C4-2B (cell line): ENCODE data around the gene NSRP1.

Experiments
- CTCF ChIP-seq: fragments of 450-650 bp; conservative IDR thresholded peaks from 2 replicates; pipeline ENCODE4 v1.5.1; 2017; ENCODE audit warnings: mild to moderate bottlenecking
- ZFX ChIP-seq: fragments of 450-650 bp; IDR thresholded peaks from 2 replicates; pipeline ENCODE4 v1.6.1; 2017

- TF ChIP-seq CTCF (no peak), ZFX (no peak)
These were observed 7.7 kb downstream of the NSRP1 start for GRCh38 chr17:30124273-30124796.
